Activated naive CD4-positive, alpha-beta T cell treated with anti-CD3 and anti-CD28 coated beads, Interleukin-2, amount 10 ng/mL, durations not matched to agents 7 days and 5 days (primary cell): Measurements from ENCODE around the gene TUBB2B.
"Not testable (repeated sequence)": the region's sequence is repeated elsewhere in the genome, so short reads cannot be mapped to it uniquely, and the experiment has no call there.

Source experiments
- CTCF ChIA-PET: fragments of 350-600 bp; sonication (Branson Sonifier 250); formaldehyde crosslinking; loops from one replicate; lab custom pipeline; 2021; ENCODE audit warnings: antibody characterized with exemption; lab: Charles Lee
- DNase-seq: peaks from one replicate; pipeline ENCODE4 v3.0.0-alpha.2; 2020
- H3K27ac Mint-ChIP-seq: one replicate; pipeline ENCODE4 v1.8.0; 2021; ENCODE audit warnings: mild to moderate bottlenecking, moderate library complexity, mixed read lengths
- H3K27me3 Mint-ChIP-seq: one replicate; pipeline ENCODE4 v1.8.0; 2021; ENCODE audit warnings: mild to moderate bottlenecking, mixed read lengths
- H3K36me3 Mint-ChIP-seq: one replicate; pipeline ENCODE4 v1.8.0; 2021; ENCODE audit warnings: mixed read lengths
- H3K4me1 Mint-ChIP-seq: one replicate; pipeline ENCODE4 v1.8.0; 2021; ENCODE audit warnings: mixed read lengths
- H3K4me3 Mint-ChIP-seq: one replicate; pipeline ENCODE4 v1.8.0; 2021; ENCODE audit warnings: mild to moderate bottlenecking, moderate library complexity, mixed read lengths
- H3K9me3 Mint-ChIP-seq: one replicate; pipeline ENCODE4 v1.8.0; 2021; ENCODE audit warnings: mixed read lengths

TUBB2B gene

DNA sequence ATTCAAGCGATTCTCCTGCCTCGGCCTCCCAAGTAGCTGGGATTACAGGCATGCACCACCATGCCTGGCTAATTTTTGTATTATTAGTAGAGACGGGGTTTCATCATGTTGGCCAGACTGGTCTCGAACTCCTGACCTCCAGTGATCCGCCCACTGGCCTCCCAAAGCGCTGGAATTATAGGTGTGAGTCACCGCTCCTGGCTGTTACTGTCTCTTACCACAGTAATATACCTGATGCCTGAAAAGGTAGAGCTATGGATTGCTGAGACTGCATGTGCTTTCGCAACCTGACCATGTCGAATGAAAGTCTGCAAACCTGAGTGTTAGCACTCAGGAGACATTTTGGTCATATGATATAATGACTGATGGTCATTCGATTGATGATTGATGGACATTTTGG is 38.3 kb downstream of the TUBB2B start:
- DNase-seq, H3K36me3 Mint-ChIP-seq, H3K27ac Mint-ChIP-seq, CTCF ChIA-PET, H3K4me3 Mint-ChIP-seq, H3K4me1 Mint-ChIP-seq, H3K9me3 Mint-ChIP-seq: not testable (repeated sequence)
- H3K27me3 Mint-ChIP-seq = peaks cover 46% of the 10 kb centered on the region

DNA sequence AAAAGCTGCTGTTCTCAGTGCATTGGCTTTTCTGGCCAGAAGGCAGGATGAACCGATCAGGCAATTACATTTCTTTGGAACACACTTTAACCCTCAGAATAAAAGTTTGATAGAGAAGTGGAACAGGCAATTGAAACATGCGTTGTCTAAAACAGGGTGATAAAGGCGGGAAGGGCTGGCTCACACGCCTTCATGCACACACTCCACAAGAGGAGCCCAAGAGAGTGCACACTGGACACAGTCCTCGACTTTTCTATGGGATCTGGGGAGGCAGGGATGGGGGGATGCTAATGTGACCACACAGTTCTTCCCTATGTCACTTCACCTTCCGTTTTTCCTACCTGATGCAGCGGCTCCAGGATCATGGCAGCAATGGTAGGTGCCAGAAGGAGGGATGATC is 39.2 kb downstream of the TUBB2B start:
- Mint-ChIP-seq H3K27me3 (peaks cover 50% of the 10 kb centered on the region), H3K27ac (no peak overlapping the region), H3K4me1 (no peaks in the 10 kb centered on the region), H3K4me3 (no peak overlapping the region), H3K9me3 (no peaks in the 10 kb centered on the region), H3K36me3 (no peaks in the 10 kb centered on the region)
- CTCF ChIA-PET = no interaction called here
- no peak for DNase-seq

DNA sequence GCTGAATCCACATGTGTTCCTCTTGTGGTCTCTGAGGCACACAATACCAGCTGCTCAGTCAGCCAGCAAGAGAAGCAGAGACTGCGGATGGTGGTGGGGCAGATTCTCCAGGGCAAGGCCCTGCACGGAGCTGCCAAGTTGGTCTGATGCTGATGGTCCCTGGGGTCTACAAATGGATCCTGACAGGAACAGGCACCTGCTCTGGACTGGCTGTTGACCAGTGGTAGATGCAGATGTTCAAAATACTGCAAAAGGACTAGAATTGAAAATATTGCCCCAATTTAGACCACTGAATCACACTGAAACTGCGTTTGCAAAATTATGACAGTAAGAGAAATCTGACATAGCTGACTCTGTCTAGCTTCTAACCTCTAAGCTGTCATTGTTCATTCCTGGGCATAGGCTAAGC is 40.5 kb downstream of the TUBB2B start:
- Mint-ChIP-seq H3K9me3 (no peaks in the 10 kb centered on the region), H3K4me1 (no peaks in the 10 kb centered on the region), H3K27ac (no peak overlapping the region), H3K4me3 (no peak overlapping the region), H3K36me3 (no peaks in the 10 kb centered on the region), H3K27me3 (peaks cover 51% of the 10 kb centered on the region)
- CTCF ChIA-PET = no interaction called here
- no peak for DNase-seq

DNA sequence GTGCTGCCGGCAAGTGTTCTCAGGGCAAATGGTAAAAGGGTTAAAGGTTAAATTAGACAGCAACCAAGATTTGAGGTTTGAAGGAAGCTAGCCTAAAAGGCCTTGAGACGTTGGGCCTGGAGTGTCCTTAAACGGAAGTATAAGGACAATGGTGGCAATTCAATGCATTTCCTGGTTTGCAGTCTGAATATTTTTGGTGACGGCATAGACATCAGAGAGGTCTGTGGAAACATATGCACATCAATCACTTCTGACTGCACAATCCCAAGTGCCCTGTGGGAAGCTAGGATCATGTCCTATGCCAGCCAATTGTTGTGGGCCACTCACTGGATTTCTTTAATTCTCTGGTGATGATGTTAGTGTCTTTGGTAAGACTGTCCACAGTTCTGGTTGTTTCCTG is 44.4 kb downstream of the TUBB2B start:
- DNase-seq = no peak
- no peaks in the 10 kb centered on the region for H3K36me3 Mint-ChIP-seq
- peaks cover 2% of the 10 kb centered on the region for H3K4me1 Mint-ChIP-seq
- H3K27me3 Mint-ChIP-seq = peaks cover 57% of the 10 kb centered on the region
- CTCF ChIA-PET = interaction anchor here (0.6 kb wide), 1 partner anchor 1585 kb away, joined by 4 read pairs; no protein-coding TSS in a partner anchor
- H3K4me3 Mint-ChIP-seq = no peak overlapping the region
- H3K27ac Mint-ChIP-seq = no peak overlapping the region
- no peaks in the 10 kb centered on the region for H3K9me3 Mint-ChIP-seq

DNA sequence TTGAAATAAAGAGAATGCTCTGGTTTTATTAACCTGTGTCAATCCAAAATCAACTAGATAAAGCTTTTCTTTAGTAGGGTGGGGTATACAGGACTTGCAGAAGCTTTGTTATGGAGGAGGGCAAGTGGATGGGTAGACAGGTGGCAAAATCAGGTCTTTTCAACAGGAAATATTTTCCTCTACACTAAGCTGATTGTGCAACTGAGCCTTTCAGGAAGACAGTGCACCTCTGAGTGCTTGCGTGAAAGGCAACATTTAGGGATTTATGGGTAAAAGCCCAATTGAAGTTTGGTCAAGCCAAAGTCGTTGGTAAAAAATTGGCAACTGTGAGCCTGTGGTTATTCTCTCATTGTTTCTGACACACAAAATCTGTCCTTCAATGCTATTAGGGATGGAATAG is 46.3 kb downstream of the TUBB2B start:
- H3K4me1 Mint-ChIP-seq = peaks cover 2% of the 10 kb centered on the region
- no peak overlapping the region for H3K27ac Mint-ChIP-seq
- CTCF ChIA-PET = no interaction called here

DNA sequence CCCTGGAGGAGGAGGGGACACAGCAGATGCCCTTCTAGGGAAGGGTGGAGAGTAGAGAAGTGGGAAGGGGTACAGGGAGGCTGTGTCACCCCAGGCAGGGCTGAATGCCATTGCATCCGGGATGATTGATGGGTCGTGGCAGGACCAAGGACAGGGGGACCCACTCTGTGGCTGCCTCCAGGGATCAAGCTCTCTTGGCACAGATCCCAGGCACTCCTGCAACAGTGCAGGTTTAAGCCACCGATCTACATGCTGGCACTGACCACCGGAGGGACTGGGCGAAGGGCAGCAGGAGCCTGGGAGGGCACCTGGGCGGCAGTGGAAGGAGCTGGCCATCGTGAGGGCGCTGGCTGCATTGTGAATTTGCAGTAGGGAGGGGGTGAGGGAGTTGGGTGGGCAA is 47.5 kb downstream of the TUBB2B start:
- CTCF ChIA-PET, H3K9me3 Mint-ChIP-seq, H3K27ac Mint-ChIP-seq, H3K4me1 Mint-ChIP-seq, H3K36me3 Mint-ChIP-seq, DNase-seq: not testable (repeated sequence)
- Mint-ChIP-seq H3K4me3 (peak overlapping the region; percentile 46), H3K27me3 (peaks cover 48% of the 10 kb centered on the region)

More for the DNA sequence above, 46.3 kb downstream of the TUBB2B start:
- Mint-ChIP-seq H3K4me3 (no peak overlapping the region), H3K36me3 (no peaks in the 10 kb centered on the region), H3K9me3 (no peaks in the 10 kb centered on the region), H3K27me3 (peaks cover 49% of the 10 kb centered on the region)
- no peak for DNase-seq

DNA sequence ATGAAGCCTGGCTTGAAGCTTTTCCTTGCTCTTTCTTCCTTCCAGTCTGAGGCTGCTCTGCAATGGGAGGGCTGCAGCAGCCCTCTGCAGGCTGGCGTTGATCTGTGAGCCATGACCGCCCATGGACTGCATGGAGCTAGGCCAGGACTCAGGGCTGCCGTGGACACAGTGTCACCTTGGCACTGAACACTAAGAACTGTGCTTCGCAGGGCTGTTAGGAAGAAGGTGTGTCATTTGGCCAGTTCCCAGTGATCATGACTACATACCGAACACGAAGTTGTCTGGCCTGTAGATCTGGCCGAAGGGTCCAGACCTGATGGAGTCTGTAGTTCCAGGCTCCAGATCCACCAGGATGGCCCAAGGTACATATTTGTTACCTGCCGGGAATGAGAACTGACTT is 48.8 kb downstream of the TUBB2B start:
- H3K36me3 Mint-ChIP-seq, H3K4me1 Mint-ChIP-seq, DNase-seq, CTCF ChIA-PET, H3K27ac Mint-ChIP-seq, H3K4me3 Mint-ChIP-seq, H3K9me3 Mint-ChIP-seq: not testable (repeated sequence)
- peaks cover 37% of the 10 kb centered on the region for H3K27me3 Mint-ChIP-seq

DNA sequence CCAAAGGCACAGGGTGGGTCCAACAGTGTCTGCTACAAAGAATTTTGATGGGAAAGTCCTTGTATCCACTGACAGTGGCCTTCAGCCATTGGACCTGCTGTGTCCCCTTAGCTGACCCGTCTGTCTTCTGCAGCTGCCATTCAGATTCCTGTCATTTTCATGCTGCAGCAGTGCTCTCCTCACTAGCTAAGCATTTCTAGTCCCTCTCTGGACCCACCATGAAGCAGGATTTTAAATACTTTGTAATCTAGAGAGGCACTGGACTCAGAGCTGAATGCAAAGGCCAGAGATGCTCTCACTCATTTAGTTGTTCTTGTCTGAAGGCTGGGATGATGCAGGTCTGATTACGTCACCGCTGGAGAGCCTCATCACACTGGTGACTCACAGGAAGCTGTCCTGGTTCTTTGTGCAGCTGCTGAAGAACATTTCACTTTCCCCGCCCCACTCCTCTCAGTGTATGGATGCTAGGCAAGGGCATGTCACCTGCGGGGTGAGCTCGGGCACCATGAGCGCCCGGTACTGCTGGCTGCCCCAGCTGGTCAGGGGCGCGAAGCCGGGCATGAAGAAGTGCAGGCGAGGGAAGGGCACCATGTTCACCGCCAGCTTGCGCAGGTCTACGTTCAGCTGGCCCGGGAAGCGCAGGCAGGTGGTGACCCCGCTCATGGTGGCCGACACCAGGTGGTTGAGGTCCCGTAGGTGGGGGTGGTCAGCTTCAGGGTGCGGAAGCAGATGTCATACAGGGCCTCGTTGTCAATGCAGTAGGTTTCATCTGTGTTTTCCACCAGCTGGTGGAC is 50.7 kb downstream of the TUBB2B start:
- no peaks in the 10 kb centered on the region for H3K36me3 Mint-ChIP-seq
- H3K4me1 Mint-ChIP-seq = peaks cover 2% of the 10 kb centered on the region
- no peaks in the 10 kb centered on the region for H3K9me3 Mint-ChIP-seq
- CTCF ChIA-PET = no interaction called here
- H3K4me3 Mint-ChIP-seq = no peak overlapping the region
- DNase-seq = peak; percentile 44
- peaks cover 33% of the 10 kb centered on the region for H3K27me3 Mint-ChIP-seq
- no peak overlapping the region for H3K27ac Mint-ChIP-seq

DNA sequence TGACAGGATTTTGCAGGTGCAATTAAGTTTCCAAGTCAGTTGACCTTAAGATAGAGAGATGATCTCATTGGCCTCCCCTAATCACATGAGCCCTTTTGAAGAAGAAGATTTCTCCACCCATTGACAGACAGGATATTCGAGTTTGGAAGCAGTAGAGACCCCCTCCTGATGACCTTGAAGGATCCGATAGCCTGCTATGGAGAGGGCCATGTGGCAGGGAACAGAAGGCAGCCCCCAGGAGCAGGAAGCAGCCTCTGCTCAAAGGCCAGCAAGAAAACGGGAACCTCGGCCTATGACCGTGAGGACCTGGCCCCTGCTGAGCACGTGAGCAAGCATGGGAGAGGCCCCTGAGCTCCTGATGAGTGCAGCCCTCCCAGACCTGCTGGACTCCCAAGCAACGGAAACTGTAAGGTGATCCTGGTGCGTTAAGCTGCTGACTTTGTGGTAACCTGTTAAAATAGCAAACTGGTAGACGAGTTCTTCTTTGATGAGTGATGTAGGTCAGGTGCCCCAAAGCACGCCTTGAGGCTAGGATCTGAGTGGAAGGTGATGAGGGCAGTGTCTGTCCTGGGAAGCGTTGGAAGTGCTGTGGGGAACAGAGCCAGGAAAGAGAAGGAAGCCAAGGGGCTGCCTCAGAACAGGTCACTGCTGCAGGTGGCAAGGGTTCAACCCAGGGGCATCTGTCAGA is 51.6 kb downstream of the TUBB2B start:
- no peaks in the 10 kb centered on the region for H3K36me3 Mint-ChIP-seq
- no peak overlapping the region for H3K27ac Mint-ChIP-seq
- peaks cover 2% of the 10 kb centered on the region for H3K4me1 Mint-ChIP-seq
- CTCF ChIA-PET = no interaction called here
- H3K4me3 Mint-ChIP-seq = no peak overlapping the region
- H3K9me3 Mint-ChIP-seq = no peaks in the 10 kb centered on the region
- DNase-seq = no peak
- peaks cover 30% of the 10 kb centered on the region for H3K27me3 Mint-ChIP-seq
